H1 (cell line): ENCODE results near the gene SLC5A10. TPM values are rescaled to one million over a fixed set of nuclear protein-coding genes. Genes with fewer than 3 reads are reported as not detected.

Source experiments
- CTCF ChIA-PET: fragments of 300-600 bp; sonication (Branson Sonifier 250); formaldehyde crosslinking; loops from one replicate; lab custom pipeline; 2021; ENCODE audit not compliant: partially characterized antibody; lab: Charles Lee
- POLR2A ChIA-PET: fragments of 300-600 bp; sonication (Branson Sonifier 250); formaldehyde crosslinking; loops from one replicate; lab custom pipeline; 2021; ENCODE audit warnings: inconsistent platforms; ENCODE audit not compliant: partially characterized antibody; lab: Charles Lee
- DNase-seq, 2 experiments: peaks; one replicate each; pipeline versions ENCODE4 v3.0.0 to v3.0.0-alpha.2; 2010 to 2022; ENCODE audit warnings: low spot score in 2 of 2, low read depth in 1 of 2, mixed read lengths in 1 of 2
- FAIRE-seq: peaks from 2 replicates; lab custom pipeline; 2011; peaks lifted over from hg19 to GRCh38; lab: Jason Lieb, UNC
- H2AFZ ChIP-seq: 2 replicates; pipeline ENCODE4 v1.8.1; 2012; ENCODE audit warnings: low read length, inconsistent platforms
- H2AK5ac ChIP-seq: 2 replicates; pipeline ENCODE4 v1.6.1; 2013; ENCODE audit warnings: low read depth, low read length
- H2BK120ac ChIP-seq: replicated peaks from 2 replicates; pipeline ENCODE3; 2013; ENCODE audit warnings: low read depth, low read length, inconsistent platforms
- H2BK12ac ChIP-seq: 2 replicates; pipeline ENCODE4 v1.6.1; 2013; ENCODE audit warnings: low read depth, low read length
- H2BK15ac ChIP-seq: 2 replicates; pipeline ENCODE4 v1.6.1; 2013; ENCODE audit warnings: low read length
- H2BK20ac ChIP-seq: 2 replicates; pipeline ENCODE4 v1.6.1; 2013; ENCODE audit warnings: low read length
- H2BK5ac ChIP-seq: 2 replicates; pipeline ENCODE4 v1.6.1; 2013; ENCODE audit warnings: low read depth, low read length
- H3K14ac ChIP-seq: 2 replicates; pipeline ENCODE4 v1.6.1; 2013; ENCODE audit warnings: inconsistent platforms; ENCODE audit not compliant: insufficient read length
- H3K18ac ChIP-seq: 2 replicates; pipeline ENCODE4 v1.6.1; 2013; ENCODE audit warnings: low read length; ENCODE audit errors: extremely low read depth
- H3K23ac ChIP-seq: 2 replicates; pipeline ENCODE4 v1.6.1; 2013; ENCODE audit warnings: inconsistent platforms; ENCODE audit not compliant: insufficient read length
- H3K23me2 ChIP-seq: 2 replicates; pipeline ENCODE4 v1.6.1; 2013; ENCODE audit warnings: low read depth, low read length
- H3K27ac ChIP-seq: 2 replicates; pipeline ENCODE4 v1.6.1; 2011; ENCODE audit warnings: low read depth, low read length, inconsistent platforms
- H3K27me3 ChIP-seq, 4 experiments: replicated peaks in 1 of 4; 1 replicate in 1 of 4; 2 replicates in 3 of 4; pipeline versions ENCODE4 v1.6.1 to v1.8.1; 2011 to 2013; ENCODE audit warnings: low read length in 3 of 4, mild to moderate bottlenecking in 3 of 4, inconsistent platforms in 2 of 4, mixed read lengths in 2 of 4, moderate library complexity in 1 of 4; ENCODE audit not compliant: control insufficient read depth in 3 of 4, insufficient read depth in 3 of 4; ENCODE audit errors: extremely low read depth in 1 of 4
- H3K36me3 ChIP-seq, 4 experiments: 2 replicates each; pipeline versions ENCODE4 v1.6.1 to v1.8.1; 2011 to 2013; ENCODE audit warnings: mild to moderate bottlenecking in 4 of 4, low read length in 3 of 4, moderate library complexity in 2 of 4, control low read depth in 1 of 4, inconsistent platforms in 1 of 4; ENCODE audit not compliant: insufficient read depth in 4 of 4, control insufficient read depth in 2 of 4
- H3K4ac ChIP-seq: replicated peaks from 2 replicates; pipeline ENCODE3; 2013; ENCODE audit warnings: low read length, low read depth, mixed read lengths, inconsistent platforms; ENCODE audit not compliant: insufficient read length
- H3K4me1 ChIP-seq, 4 experiments: replicated peaks in 1 of 4; 1 replicate in 1 of 4; 2 replicates in 3 of 4; pipeline versions ENCODE4 v1.6.1 to v1.8.1; 2011 to 2013; ENCODE audit warnings: low read length in 3 of 4, inconsistent platforms in 2 of 4, mixed read lengths in 1 of 4; ENCODE audit not compliant: insufficient read depth in 4 of 4, control insufficient read depth in 3 of 4
- H3K4me2 ChIP-seq, 2 experiments: 2 replicates each; pipeline versions ENCODE4 v1.6.1 to v1.8.1; 2011 to 2013; ENCODE audit warnings: low read depth in 2 of 2, low read length in 2 of 2, control low read depth in 1 of 2, inconsistent platforms in 1 of 2, mild to moderate bottlenecking in 1 of 2; ENCODE audit not compliant: insufficient read depth in 1 of 2
- H3K4me3 ChIP-seq, 4 experiments: fragments of 200-600, 300-600 bp in 1 of 4; sonication (generic), shearing (Covaris generic), sonication (Bioruptor Twin) in 1 of 4; 2 replicates each; pipeline versions ENCODE4 v1.5.1 to v1.8.1; 2011 to 2016; ENCODE audit warnings: low read length in 4 of 4, low read depth in 3 of 4, control low read depth in 2 of 4, inconsistent platforms in 2 of 4, mild to moderate bottlenecking in 2 of 4, mixed read lengths in 1 of 4, moderate library complexity in 1 of 4; ENCODE audit not compliant: insufficient read depth in 2 of 4; ENCODE audit errors: extremely low read depth in 1 of 4
- H3K56ac ChIP-seq: replicated peaks from 2 replicates; pipeline ENCODE3; 2013; ENCODE audit warnings: low read depth, mild to moderate bottlenecking, mixed read lengths, low read length, inconsistent platforms; ENCODE audit not compliant: insufficient read length
- H3K79me1 ChIP-seq: 2 replicates; pipeline ENCODE4 v1.6.1; 2013; ENCODE audit warnings: low read depth, low read length, control low read depth
- H3K79me2 ChIP-seq, 2 experiments: 2 replicates each; pipeline versions ENCODE4 v1.6.1 to v1.8.1; 2012 to 2013; ENCODE audit warnings: low read length in 2 of 2, mild to moderate bottlenecking in 2 of 2, inconsistent platforms in 1 of 2; ENCODE audit not compliant: insufficient read depth in 2 of 2, control insufficient read depth in 1 of 2
- H3K9ac ChIP-seq, 4 experiments: replicated peaks in 1 of 4; 1 replicate in 1 of 4; 2 replicates in 3 of 4; pipeline versions ENCODE4 v1.6.1 to v1.8.1; 2011 to 2013; ENCODE audit warnings: low read depth in 3 of 4, low read length in 3 of 4, control low read depth in 2 of 4, mild to moderate bottlenecking in 2 of 4, moderate library complexity in 2 of 4, inconsistent platforms in 1 of 4; ENCODE audit errors: extremely low read depth in 1 of 4
- H3K9me3 ChIP-seq, 2 experiments: 2 replicates each; pipeline versions ENCODE4 v1.6.1 to v1.8.1; 2012 to 2013; ENCODE audit warnings: mild to moderate bottlenecking in 2 of 2, moderate library complexity in 2 of 2, control low read depth in 1 of 2, inconsistent platforms in 1 of 2, low read depth in 1 of 2, low read length in 1 of 2, mixed read lengths in 1 of 2; ENCODE audit not compliant: insufficient read depth in 2 of 2
- H4K20me1 ChIP-seq, 2 experiments: replicated peaks in 1 of 2; 2 replicates each; pipeline versions ENCODE3 to v1.8.1; 2011 to 2013; ENCODE audit warnings: inconsistent platforms in 2 of 2, low read length in 2 of 2, mild to moderate bottlenecking in 1 of 2; ENCODE audit not compliant: insufficient read depth in 2 of 2, control insufficient read depth in 1 of 2
- H4K5ac ChIP-seq: 2 replicates; pipeline ENCODE4 v1.6.1; 2013; ENCODE audit warnings: low read length, low read depth, mixed read lengths, inconsistent platforms; ENCODE audit not compliant: insufficient read length
- H4K8ac ChIP-seq: 2 replicates; pipeline ENCODE4 v1.8.0; 2013; ENCODE audit warnings: mild to moderate bottlenecking, moderate library complexity, low read length, inconsistent platforms; ENCODE audit not compliant: insufficient read depth; ENCODE audit errors: extremely low read depth
- H4K91ac ChIP-seq: replicated peaks from 2 replicates; pipeline ENCODE3; 2013; ENCODE audit warnings: low read length, mixed read lengths, inconsistent platforms; ENCODE audit not compliant: insufficient read length
- CBX8 ChIP-seq: fragments of 300-800, 300-1000 bp; sonication (generic); IDR thresholded peaks from 2 replicates; pipeline ENCODE4 v1.7.1; 2016; ENCODE audit warnings: low read depth, low read length, borderline replicate concordance
- EGR1 ChIP-seq: IDR thresholded peaks from 2 replicates; pipeline ENCODE4 v1.6.1; 2011; ENCODE audit warnings: low read depth, low read length, borderline replicate concordance
- GTF2F1 ChIP-seq: IDR thresholded peaks from 2 replicates; pipeline ENCODE4 v1.6.1; 2012; ENCODE audit warnings: low read depth, low read length, improper control_type of control experiment, borderline replicate concordance
- NANOG ChIP-seq: IDR thresholded peaks from 2 replicates; pipeline ENCODE4 v1.6.1; 2011; ENCODE audit warnings: low read length, low read depth, mild to moderate bottlenecking, inconsistent platforms; ENCODE audit not compliant: insufficient read depth, poor library complexity, severe bottlenecking
- PHF8 ChIP-seq: fragments of 200-600 bp; sonication (generic); conservative IDR thresholded peaks from 2 replicates; pipeline ENCODE4 v1.7.1; 2012; ENCODE audit warnings: low read depth, mild to moderate bottlenecking, inconsistent platforms, low read length, moderate library complexity
- RXRA ChIP-seq: IDR thresholded peaks from 2 replicates; pipeline ENCODE4 v1.6.1; 2011; ENCODE audit warnings: low read depth, mild to moderate bottlenecking, low read length, moderate library complexity; ENCODE audit not compliant: insufficient read depth
- SIN3A ChIP-seq, 2 experiments: IDR thresholded peaks in 1 of 2; conservative IDR thresholded peaks in 1 of 2; 2 replicates each; pipeline ENCODE4 v1.6.1; 2011 to 2012; ENCODE audit warnings: low read length in 2 of 2, improper control_type of control experiment in 1 of 2, low read depth in 1 of 2, mild to moderate bottlenecking in 1 of 2
- SP1 ChIP-seq: IDR thresholded peaks from 2 replicates; pipeline ENCODE4 v1.6.1; 2011; ENCODE audit warnings: low read depth, low read length
- WGBS, 2 experiments: shearing (Covaris generic) in 1 of 2; methylation state at CpG; one replicate each; pipeline versions ENCODE4 v1.1.6 to v1.1.7; 2013 to 2015; ENCODE audit warnings: low lambda C conversion rate in 2 of 2, mixed read lengths in 2 of 2, inconsistent platforms in 1 of 2, low coverage in 1 of 2, missing lambda C conversion rate in 1 of 2; ENCODE audit not compliant: insufficient replicate concordance in 2 of 2, insufficient coverage in 1 of 2, insufficient read length in 1 of 2; ENCODE audit errors: extremely low coverage in 1 of 2, missing lambda C conversion rate in 1 of 2; 5-methylcytosine and 5-hydroxymethylcytosine counted together
- polyA plus RNA-seq, 7 experiments: library from polyadenylated mRNA; depleted of rRNA in 3 of 7; stranded (reverse) in 5 of 7; unstranded in 2 of 7; fragments of >200 nt in 5 of 7; fragments of 200-250 nt in 2 of 7; gene quantifications; 1 replicate in 5 of 7; 2 replicates in 1 of 7; 4 replicates in 1 of 7; pipeline versions ENCODE4 v1.2.1 to v1.2.3, GENCODE V29; 2011 to 2013; ENCODE audit warnings: missing spikeins in 2 of 7, mixed read lengths in 2 of 7
- total RNA-seq: library from RNA; stranded (reverse); fragmentation: NEBNext Ultra II Directional; extraction: Animal tissue kit (Norgen Biotek cat#: 25700); gene quantifications from 2 replicates; pipeline ENCODE4 v1.2.1, GENCODE V29; 2021
- TF ChIP-seq, protein P1 (sequence below): IDR thresholded peaks from 2 replicates; pipeline ENCODE4 v1.6.1; 2012; ENCODE audit warnings: low read length, inconsistent platforms
- TF ChIP-seq, protein P2 (sequence below): IDR thresholded peaks from 2 replicates; pipeline ENCODE4 v1.6.1; 2012; ENCODE audit warnings: inconsistent platforms

SLC5A10 gene
- total and polyA plus RNA-seq, 2 of the 8 experiments (the other 6 are each of a cell fraction or from before 2014, with no cell fraction given): 0.05 to 0.11 TPM

DNA sequence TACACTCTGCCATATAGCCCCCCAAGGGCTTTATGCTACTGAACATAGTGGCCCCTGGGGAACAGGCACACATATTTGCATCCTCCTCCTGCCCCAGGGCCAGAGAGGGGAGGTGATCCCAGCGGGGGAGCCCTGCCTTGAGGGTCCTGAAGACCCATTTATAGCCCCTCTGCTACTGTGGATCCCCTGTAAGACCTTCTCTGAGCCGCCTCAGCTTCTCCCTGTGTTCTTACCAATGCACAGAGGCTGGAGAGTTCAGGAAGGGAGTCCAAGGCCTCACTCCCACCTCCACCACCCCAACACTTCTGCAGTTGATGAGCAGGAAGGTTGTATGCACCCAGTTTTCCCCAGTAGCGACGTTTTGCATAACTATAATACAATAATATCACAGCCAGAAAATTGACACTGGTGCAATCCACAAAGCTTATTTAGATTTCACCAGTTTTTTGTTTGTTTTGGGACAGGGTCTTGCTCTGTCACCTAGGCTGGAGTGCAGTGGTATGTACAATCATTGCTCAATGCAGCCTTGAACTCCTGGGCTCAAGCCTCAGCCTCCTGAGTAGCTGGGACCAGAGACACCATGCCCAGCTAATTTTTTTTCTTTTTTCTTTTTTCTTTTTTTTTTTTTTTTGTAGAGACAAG lies 53.9 kb downstream of the SLC5A10 start:
- H3K4me2 ChIP-seq: no peak overlapping the region; a peak in 1 of 4 replicates
- H2AFZ ChIP-seq: no peak overlapping the region
- TF ChIP-seq CBX8 (no peak), RXRA (no peak), SP1 (no peak), SIN3A (conservative IDR thresholded peaks at IDR 0.05 in 1 of 2, IDR thresholded peaks at IDR 0.05 in 1 of 2; ENCODE audit: low read depth in 1 of 2, low read length in 2 of 2) (no peak), GTF2F1 (no peak), NANOG (no peak), PHF8 (no peak), EGR1 (no peak)
- TF ChIP-seq, protein P1, sequence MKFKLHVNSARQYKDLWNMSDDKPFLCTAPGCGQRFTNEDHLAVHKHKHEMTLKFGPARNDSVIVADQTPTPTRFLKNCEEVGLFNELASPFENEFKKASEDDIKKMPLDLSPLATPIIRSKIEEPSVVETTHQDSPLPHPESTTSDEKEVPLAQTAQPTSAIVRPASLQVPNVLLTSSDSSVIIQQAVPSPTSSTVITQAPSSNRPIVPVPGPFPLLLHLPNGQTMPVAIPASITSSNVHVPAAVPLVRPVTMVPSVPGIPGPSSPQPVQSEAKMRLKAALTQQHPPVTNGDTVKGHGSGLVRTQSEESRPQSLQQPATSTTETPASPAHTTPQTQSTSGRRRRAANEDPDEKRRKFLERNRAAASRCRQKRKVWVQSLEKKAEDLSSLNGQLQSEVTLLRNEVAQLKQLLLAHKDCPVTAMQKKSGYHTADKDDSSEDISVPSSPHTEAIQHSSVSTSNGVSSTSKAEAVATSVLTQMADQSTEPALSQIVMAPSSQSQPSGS: no peak
- TF ChIP-seq, protein P2, sequence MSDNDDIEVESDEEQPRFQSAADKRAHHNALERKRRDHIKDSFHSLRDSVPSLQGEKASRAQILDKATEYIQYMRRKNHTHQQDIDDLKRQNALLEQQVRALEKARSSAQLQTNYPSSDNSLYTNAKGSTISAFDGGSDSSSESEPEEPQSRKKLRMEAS: no peak

More for the DNA sequence above, 53.9 kb downstream of the SLC5A10 start:
- peaks cover 10% of the 10 kb centered on the region for H3K23me2 ChIP-seq
- H3K27ac ChIP-seq: no peak overlapping the region
- no peak overlapping the region for H2BK120ac ChIP-seq
- ChIA-PET POLR2A (no interaction called here), CTCF (no interaction called here)
- peaks cover 10 to 17% of the 10 kb centered on the region in 2 experiments for H4K20me1 ChIP-seq
- H3K27me3 ChIP-seq: no peaks in the 10 kb centered on the region
- 96% methylated on average over 4 of the region's 4 CpGs; no CpG with 5 or more reads in 1 of the 2 experiments for WGBS, 2 experiments
- H3K79me2 ChIP-seq: peaks cover 0 to 30% of the 10 kb centered on the region in 2 experiments; a peak in 2 of 4 replicates
- no peak overlapping the region for H3K4ac ChIP-seq
- no peak overlapping the region for H3K4me3 ChIP-seq
- H3K36me3 ChIP-seq: peaks cover 0 to 20% (median 5%) of the 10 kb centered on the region in 4 experiments; a peak in 4 of 8 replicates
- no peak overlapping the region for H3K23ac ChIP-seq
- no peak overlapping the region for H3K56ac ChIP-seq
- peak overlapping the region; percentile 84 for H2BK12ac ChIP-seq
- H3K9me3 ChIP-seq: peaks cover 0 to 6% of the 10 kb centered on the region in 2 experiments; a peak in 2 of 4 replicates
- 0 out of 2 replicates have a peak overlapping the region, but pooled peaks have one; percentile 48 for H2BK20ac ChIP-seq
- peaks cover 0 to 23% (median 18%) of the 10 kb centered on the region in 4 experiments; a peak in 6 of 7 replicates for H3K4me1 ChIP-seq
- no peak overlapping the region for H3K14ac ChIP-seq
- no peak overlapping the region for H2AK5ac ChIP-seq
- DNase-seq: no peak
- FAIRE-seq: no peak
- H3K9ac ChIP-seq: no peak overlapping the region
- 0 out of 2 replicates have a peak overlapping the region, but pooled peaks have one; percentile 72 for H2BK15ac ChIP-seq
- H4K5ac ChIP-seq: no peak overlapping the region
- H4K91ac ChIP-seq: no peak overlapping the region
- H4K8ac ChIP-seq: no peak overlapping the region
- H3K79me1 ChIP-seq: peaks cover 23% of the 10 kb centered on the region
- H2BK5ac ChIP-seq: no peak overlapping the region
- H3K18ac ChIP-seq: no peak overlapping the region
